ENCODE results near the gene RWDD1. TPM values are rescaled to one million over a fixed set of nuclear protein-coding genes. Genes with fewer than 3 reads are reported as not detected.

RWDD1 gene
- total and polyA plus RNA-seq, 2 of the 13 experiments (the other 11 are each of a cell fraction or from before 2014, with no cell fraction given): 27.4 to 67.1 TPM

GRCh38 chr6:116570856-116571682 is at the start of gene RWDD1 (continued):
- TF ChIP-seq ZNF691 (CRISPR knock-in tag; IDR thresholded peaks at IDR 0.05; ENCODE audit: borderline replicate concordance, low read depth) (peak; percentile 84), ZNF275 (CRISPR knock-in tag; IDR thresholded peaks at IDR 0.05; ENCODE audit: borderline replicate concordance) (no peak; the same call in 1 of the 2 replicates), ZBTB1 (CRISPR knock-in tag; IDR thresholded peaks at IDR 0.05; ENCODE audit: borderline replicate concordance) (no peak), RXRB (CRISPR knock-in tag; IDR thresholded peaks at IDR 0.05; ENCODE audit: borderline replicate concordance) (peak; percentile 67), ZNF451 (CRISPR knock-in tag; IDR thresholded peaks at IDR 0.05) (peak; percentile 86)

- Histone ChIP-seq H4K20me1 (ENCODE audit: insufficient read depth, low read length) (no peaks in the 10 kb centered on the region), H3K27ac (ENCODE audit: extremely low read length, insufficient read depth, low read length) (no peak overlapping the region), H3K27me3 (ENCODE audit: control insufficient read depth in 1 of 2, insufficient read depth in 2 of 2, low read length in 2 of 2) (no peaks in the 10 kb centered on the region), H3K4me2 (ENCODE audit: low read depth, low read length) (no peak overlapping the region), H3K79me2 (ENCODE audit: insufficient read depth, low read length) (no peaks in the 10 kb centered on the region), H3K36me3 (replicated peaks in 1 of 2; ENCODE audit: control insufficient read depth in 1 of 2, insufficient read depth in 2 of 2, low read length in 2 of 2) (no peaks in the 10 kb centered on the region), H3K9me3 (ENCODE audit: low read length) (no peaks in the 10 kb centered on the region), H3K9ac (ENCODE audit: insufficient read depth, low read depth, low read length) (no peak overlapping the region), H3K4me3 (replicated peaks in 1 of 3; ENCODE audit: insufficient read depth in 1 of 3, low read depth in 2 of 3, low read length in 3 of 3) (no peak overlapping the region), H2AFZ (ENCODE audit: low read length) (no peak overlapping the region), H3K4me1 (ENCODE audit: insufficient read depth, low read length) (no peaks in the 10 kb centered on the region)
- no peak for TF ChIP-seq FOXO4 (CRISPR knock-in tag; conservative IDR thresholded peaks at IDR 0.05)
- TF ChIP-seq ZNF576 (CRISPR knock-in tag; IDR thresholded peaks at IDR 0.05): no peak
- no peak for TF ChIP-seq HCFC1 (IDR thresholded peaks at IDR 0.05; ENCODE audit: low read depth, low read length)
- TF ChIP-seq ZNF563 (CRISPR knock-in tag; IDR thresholded peaks at IDR 0.05): no peak
- TF ChIP-seq THAP7 (CRISPR knock-in tag; IDR thresholded peaks at IDR 0.05): no peak
- TF ChIP-seq DDIT3 (CRISPR knock-in tag; IDR thresholded peaks at IDR 0.05): no peak
- TF ChIP-seq JUNB (CRISPR knock-in tag; IDR thresholded peaks at IDR 0.05; ENCODE audit: borderline replicate concordance): no peak
- no peak for TF ChIP-seq KDM5A (IDR thresholded peaks at IDR 0.05; ENCODE audit: borderline replicate concordance, low read length)
- TF ChIP-seq ERF (CRISPR knock-in tag; IDR thresholded peaks at IDR 0.05): no peak
- no peak for TF ChIP-seq ZNF263 (CRISPR knock-in tag; IDR thresholded peaks at IDR 0.05)
- BruUV-seq (replicated peaks): no TSS peak
- WGBS (ENCODE audit: low lambda C conversion rate): 28% methylated on average over 2 of the region's 2 CpGs
- POLR2A ChIA-PET: no interaction called here
- intact Hi-C loops (cut with micrococcal nuclease; ENCODE audit: unreplicated experiment): no loop called here
- in situ Hi-C loops (cut with HindIII; ENCODE audit: extremely low pct_ligation_motif_present, low pct_unique_long_range_greater_than_20kb): no loop called here
- ATAC-seq (no peak), DNase-seq (ENCODE audit: low spot score) (no peak), FAIRE-seq (no peak)
- CTCF ChIA-PET (ENCODE audit: low intra/inter-chr PET ratio, low total read pairs): no interaction called here
These were observed 48.4 kb upstream of the RWDD1 start for GRCh38 chr6:116522896-116523295.

Measured in HepG2 (cell line).